Measurements from ENCODE around the gene RAP2A.

DNA sequence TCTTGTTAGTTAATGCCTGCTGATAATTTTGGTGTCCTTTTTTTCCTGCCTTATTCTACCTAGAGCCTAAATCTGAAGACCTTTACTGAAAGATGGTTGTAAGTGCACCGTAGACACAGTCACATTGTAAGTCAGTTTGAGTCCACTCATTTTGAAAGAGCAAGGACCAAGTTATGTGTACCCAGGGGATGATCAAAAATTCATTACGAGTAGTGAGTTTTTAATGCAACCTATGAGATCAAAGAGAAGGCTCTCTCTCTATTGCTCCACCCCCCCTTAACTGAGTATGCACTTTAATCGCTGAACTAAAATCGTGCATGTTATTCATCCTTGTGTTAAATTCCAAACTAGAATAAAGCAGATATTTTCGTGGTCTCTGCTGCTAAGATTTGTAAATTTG, 1.8 kb downstream of the RAP2A start:
- TF ChIP-seq CTCF (conservative IDR thresholded peaks at IDR 0.05 in 1 of 2, IDR thresholded peaks at IDR 0.05 in 1 of 2; ENCODE audit: low read depth in 1 of 2, low read length in 2 of 2) (no peak), EZH2 (IDR thresholded peaks at IDR 0.05; ENCODE audit: low read length, missing control alignments) (no peak)
